ENCODE data around the gene ZNRF4.

ZNRF4 gene

GRCh38 chr19:5459360-5459759 is 4.1 kb downstream of the ZNRF4 start:
- TF ChIP-seq CTCF (IDR thresholded peaks at IDR 0.05; ENCODE audit: low read depth, low read length): no peak

GRCh38 chr19:5460748-5461147 is 5.5 kb downstream of the ZNRF4 start:
- no peak for TF ChIP-seq CTCF (IDR thresholded peaks at IDR 0.05; ENCODE audit: low read depth, low read length)
- no peak overlapping the region for H3K4me3 ChIP-seq (ENCODE audit: low read depth, low read length)

More at GRCh38 chr19:5459360-5459759, 4.1 kb downstream of the ZNRF4 start:
- H3K4me3 ChIP-seq (ENCODE audit: low read depth, low read length): no peak overlapping the region

GRCh38 chr19:5463959-5464358 is 8.7 kb downstream of the ZNRF4 start:
- no peak for TF ChIP-seq CTCF (IDR thresholded peaks at IDR 0.05; ENCODE audit: low read depth, low read length)
- H3K4me3 ChIP-seq (ENCODE audit: low read depth, low read length): no peak overlapping the region

GRCh38 chr19:5466072-5466471 is 10.9 kb downstream of the ZNRF4 start:
- no peak for TF ChIP-seq CTCF (IDR thresholded peaks at IDR 0.05; ENCODE audit: low read depth, low read length)
- H3K4me3 ChIP-seq (ENCODE audit: low read depth, low read length): no peak overlapping the region

- H3K4me3 ChIP-seq (ENCODE audit: low read depth, low read length): no peak overlapping the region
- no peak for TF ChIP-seq CTCF (IDR thresholded peaks at IDR 0.05; ENCODE audit: low read depth, low read length)
Measured at GRCh38 chr19:5466814-5467291, 11.6 kb downstream of the ZNRF4 start.

- TF ChIP-seq CTCF (IDR thresholded peaks at IDR 0.05; ENCODE audit: low read depth, low read length): no peak
Measured at GRCh38 chr19:5470264-5470671, 15.1 kb downstream of the ZNRF4 start.

GRCh38 chr19:5472286-5472685 is 17.1 kb downstream of the ZNRF4 start:
- TF ChIP-seq CTCF (IDR thresholded peaks at IDR 0.05; ENCODE audit: low read depth, low read length): no peak
- H3K4me3 ChIP-seq (ENCODE audit: low read depth, low read length): no peak overlapping the region

More at GRCh38 chr19:5470264-5470671, 15.1 kb downstream of the ZNRF4 start:
- no peak overlapping the region for H3K4me3 ChIP-seq (ENCODE audit: low read depth, low read length)

Measured in WI38 (cell line).